ENCODE measurements around the gene AHDC1.

GRCh38 chr1:27555700-27556424, 48.1 kb downstream of the AHDC1 start:
- TF ChIP-seq CTCF (IDR thresholded peaks at IDR 0.05), result no peak
- TF ChIP-seq POLR2A (IDR thresholded peaks at IDR 0.05), result no peak
